Upper lobe of right lung (tissue), 1 donor: Measurements from ENCODE around the gene CHCHD3. TPM values are rescaled to one million over a fixed set of nuclear protein-coding genes. Genes with fewer than 3 reads are reported as not detected.

Experiments used
- ATAC-seq: fragments of 200-7000 bp; cut with Tn5 transposase; one replicate; pipeline ENCODE4 v1.9.1; 2020; ENCODE audit warnings: mild to moderate bottlenecking, moderate library complexity
- DNase-seq: peaks from one replicate; pipeline ENCODE4 v3.0.0-alpha.2; 2020
- H3K27ac ChIP-seq: fragments of 200-600 bp; one replicate; pipeline ENCODE4 v1.8.0; 2022
- H3K27me3 ChIP-seq: fragments of 200-600 bp; one replicate; pipeline ENCODE4 v1.8.0; 2022; ENCODE audit warnings: mild to moderate bottlenecking
- H3K36me3 ChIP-seq: fragments of 200-600 bp; one replicate; pipeline ENCODE4 v1.8.0; 2022
- H3K4me1 ChIP-seq: fragments of 200-600 bp; one replicate; pipeline ENCODE4 v1.8.0; 2022
- H3K4me3 ChIP-seq: fragments of 200-600 bp; one replicate; pipeline ENCODE4 v1.8.0; 2022; ENCODE audit warnings: mild to moderate bottlenecking
- H3K9me3 ChIP-seq: fragments of 200-600 bp; one replicate; pipeline ENCODE4 v1.8.0; 2022
- intact Hi-C: fragments of 100-400 bp; cut with DNase I; formaldehyde crosslinking; loops from one replicate; pipeline ENCODE4 v1.11.0; 2022
- total RNA-seq: library from RNA; stranded (reverse); fragmentation: NEBNext Ultra II Directional; extraction: Animal tissue kit (Norgen Biotek cat#: 25700); gene quantifications from one replicate; pipeline ENCODE4 v1.2.1, GENCODE V29; 2021
- TF ChIP-seq, protein P1 (sequence below): fragments of 200-600 bp; IDR thresholded peaks from one replicate; pipeline ENCODE4 v1.8.0; 2022; ENCODE audit warnings: antibody characterized with exemption
- donor health status: DM: no; HTN: yes; CAD: no; lungs with severe emphysema.

Gene CHCHD3
- total RNA-seq, 1 donor from 2014 or later, result 43.0 TPM

DNA sequence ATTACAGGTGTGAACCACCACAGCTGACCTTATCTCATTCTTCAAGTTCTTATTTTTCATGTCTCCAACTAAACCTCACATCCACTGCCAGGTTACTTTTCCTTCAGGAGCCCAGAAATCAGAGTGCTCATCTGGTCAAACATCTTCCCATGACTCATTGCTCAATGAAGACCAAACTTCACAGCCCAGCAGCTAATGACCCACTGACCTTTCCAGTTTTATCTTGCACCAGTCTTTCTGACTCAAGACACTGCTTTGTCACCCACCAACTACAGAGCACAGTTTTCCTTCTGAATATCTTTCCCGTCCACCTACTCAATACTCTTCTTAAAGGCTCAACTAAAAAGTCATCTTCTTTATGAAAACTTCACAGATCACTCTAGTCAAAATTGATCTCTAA lies 245.1 kb downstream of the CHCHD3 start:
- TF ChIP-seq, protein P1, sequence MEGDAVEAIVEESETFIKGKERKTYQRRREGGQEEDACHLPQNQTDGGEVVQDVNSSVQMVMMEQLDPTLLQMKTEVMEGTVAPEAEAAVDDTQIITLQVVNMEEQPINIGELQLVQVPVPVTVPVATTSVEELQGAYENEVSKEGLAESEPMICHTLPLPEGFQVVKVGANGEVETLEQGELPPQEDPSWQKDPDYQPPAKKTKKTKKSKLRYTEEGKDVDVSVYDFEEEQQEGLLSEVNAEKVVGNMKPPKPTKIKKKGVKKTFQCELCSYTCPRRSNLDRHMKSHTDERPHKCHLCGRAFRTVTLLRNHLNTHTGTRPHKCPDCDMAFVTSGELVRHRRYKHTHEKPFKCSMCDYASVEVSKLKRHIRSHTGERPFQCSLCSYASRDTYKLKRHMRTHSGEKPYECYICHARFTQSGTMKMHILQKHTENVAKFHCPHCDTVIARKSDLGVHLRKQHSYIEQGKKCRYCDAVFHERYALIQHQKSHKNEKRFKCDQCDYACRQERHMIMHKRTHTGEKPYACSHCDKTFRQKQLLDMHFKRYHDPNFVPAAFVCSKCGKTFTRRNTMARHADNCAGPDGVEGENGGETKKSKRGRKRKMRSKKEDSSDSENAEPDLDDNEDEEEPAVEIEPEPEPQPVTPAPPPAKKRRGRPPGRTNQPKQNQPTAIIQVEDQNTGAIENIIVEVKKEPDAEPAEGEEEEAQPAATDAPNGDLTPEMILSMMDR, result no peak

DNA sequence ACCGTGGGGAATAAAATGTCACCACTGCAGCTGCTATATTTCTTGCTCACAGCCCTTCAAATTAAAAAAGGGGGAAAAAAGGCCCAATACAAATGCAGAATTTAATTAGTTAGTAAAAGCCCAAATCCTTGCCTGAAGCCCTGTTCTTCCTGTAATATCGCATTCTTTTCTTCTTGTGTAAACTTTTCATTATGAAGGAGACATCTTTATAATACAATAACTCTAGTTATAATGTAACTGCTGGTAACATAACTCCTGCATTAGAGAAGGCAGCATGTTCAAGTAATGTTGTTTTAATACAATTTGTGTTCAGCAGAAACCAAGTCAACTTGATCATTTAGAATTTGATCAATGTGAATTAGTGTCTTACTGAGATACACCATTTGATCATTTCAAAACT lies 250.9 kb downstream of the CHCHD3 start:
- ATAC-seq (no peak), DNase-seq (no peak)
- H3K36me3 ChIP-seq, result no peaks in the 10 kb centered on the region
- intact Hi-C loops, result no loop called here
- H3K4me1 ChIP-seq, result no peaks in the 10 kb centered on the region
- TF ChIP-seq, protein P1, result no peak
- H3K27me3 ChIP-seq, result no peaks in the 10 kb centered on the region
- no peaks in the 10 kb centered on the region for H3K9me3 ChIP-seq
- no peak overlapping the region for H3K4me3 ChIP-seq
- H3K27ac ChIP-seq, result no peak overlapping the region

More for the DNA sequence above, 245.1 kb downstream of the CHCHD3 start:
- Histone ChIP-seq H3K9me3 (no peaks in the 10 kb centered on the region), H3K27ac (no peak overlapping the region), H3K4me3 (no peak overlapping the region), H3K36me3 (no peaks in the 10 kb centered on the region), H3K4me1 (no peaks in the 10 kb centered on the region), H3K27me3 (no peaks in the 10 kb centered on the region)
- intact Hi-C loops, result no loop called here
- DNase-seq, result no peak
- no peak for ATAC-seq

DNA sequence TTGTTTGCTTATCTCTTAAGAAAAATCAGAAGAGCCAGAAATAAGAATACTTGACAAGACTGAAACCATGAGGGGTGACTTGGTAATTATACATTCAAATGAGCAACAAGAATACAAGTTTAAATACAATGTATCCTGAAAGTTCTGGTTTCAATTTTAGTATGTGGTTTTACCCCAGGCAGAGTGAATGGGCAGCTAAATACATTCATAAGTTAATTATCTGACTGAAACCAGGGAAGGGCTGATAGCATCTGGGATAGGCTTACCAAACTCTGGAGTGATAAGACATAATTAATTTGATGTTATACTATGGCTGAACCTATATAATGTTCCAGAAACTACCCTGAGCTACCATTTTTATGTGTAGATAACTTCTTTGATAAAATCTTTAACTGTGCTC lies 253.4 kb downstream of the CHCHD3 start:
- Histone ChIP-seq H3K4me1 (no peaks in the 10 kb centered on the region), H3K4me3 (no peak overlapping the region), H3K36me3 (no peaks in the 10 kb centered on the region), H3K9me3 (no peaks in the 10 kb centered on the region), H3K27ac (no peak overlapping the region), H3K27me3 (no peaks in the 10 kb centered on the region)
- TF ChIP-seq, protein P1, result no peak
- DNase-seq (no peak), ATAC-seq (no peak)
- intact Hi-C loops, result no loop called here

DNA sequence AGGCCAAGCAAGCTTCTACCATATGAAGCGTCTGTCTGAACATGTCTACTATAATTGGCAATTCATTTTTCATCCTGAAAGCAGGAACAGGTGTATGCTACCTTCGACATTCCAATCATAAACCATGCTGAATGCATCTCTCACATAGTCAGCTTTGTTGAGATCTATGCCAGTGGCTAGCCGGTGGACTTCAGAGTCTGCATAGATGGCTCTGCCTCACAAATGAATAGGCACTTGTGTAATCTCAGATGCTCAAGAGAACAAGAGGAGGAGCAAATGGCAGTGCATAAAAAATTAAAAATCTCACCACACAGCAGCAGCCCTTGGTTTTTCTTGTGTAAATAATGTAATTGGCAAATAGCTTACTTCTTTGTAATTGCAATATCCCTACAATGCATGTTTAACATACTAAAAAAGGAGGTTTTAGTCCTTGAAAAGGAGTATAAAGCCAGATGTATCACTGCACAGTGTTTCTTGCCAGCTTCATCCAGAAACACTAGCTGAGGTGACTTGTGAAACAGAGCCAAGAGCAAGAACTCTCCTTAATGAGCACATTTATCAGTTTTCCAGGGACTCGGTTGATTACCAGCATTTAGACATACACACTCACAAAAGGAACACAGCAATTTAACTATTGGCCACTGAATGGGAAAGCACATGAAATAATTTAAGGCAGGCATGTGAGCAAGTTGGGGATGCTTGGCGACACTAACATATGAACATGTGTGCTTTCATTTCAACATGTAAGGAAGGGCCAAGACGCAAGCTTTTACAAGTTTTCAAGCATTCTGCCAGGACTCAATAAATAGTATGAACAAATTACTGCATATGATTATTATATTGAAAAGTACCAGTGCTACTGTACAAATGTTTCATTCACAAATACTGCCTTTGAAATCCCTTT lies 255.7 kb downstream of the CHCHD3 start:
- H3K4me3 ChIP-seq, result no peak overlapping the region
- no peaks in the 10 kb centered on the region for H3K4me1 ChIP-seq
- no peak for ATAC-seq
- DNase-seq, result no peak
- no peaks in the 10 kb centered on the region for H3K27me3 ChIP-seq
- intact Hi-C loops, result no loop called here
- H3K27ac ChIP-seq, result no peak overlapping the region
- H3K36me3 ChIP-seq, result no peaks in the 10 kb centered on the region
- TF ChIP-seq, protein P1, result no peak
- H3K9me3 ChIP-seq, result no peaks in the 10 kb centered on the region

DNA sequence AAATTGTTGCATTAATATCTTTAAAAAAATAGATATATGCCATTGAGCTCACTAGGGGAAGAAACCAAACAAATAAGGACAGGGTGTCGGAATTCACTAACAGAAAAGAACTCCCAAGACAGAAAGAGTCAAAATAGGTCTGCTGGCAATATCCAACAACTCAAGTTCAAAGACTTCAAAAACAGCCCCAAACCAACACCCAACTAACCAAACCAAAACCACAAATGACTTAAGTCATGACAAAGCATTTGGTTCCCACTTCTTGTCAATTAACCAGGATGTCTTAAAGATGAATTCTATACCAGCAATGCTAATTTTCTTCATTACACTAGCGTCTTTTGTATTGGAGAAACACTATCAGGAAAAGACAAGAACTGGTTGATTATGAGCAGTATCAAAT lies 256.7 kb downstream of the CHCHD3 start:
- Histone ChIP-seq H3K27me3 (no peaks in the 10 kb centered on the region), H3K4me1 (no peaks in the 10 kb centered on the region), H3K4me3 (no peak overlapping the region), H3K9me3 (no peaks in the 10 kb centered on the region), H3K27ac (no peak overlapping the region), H3K36me3 (no peaks in the 10 kb centered on the region)
- no peak for ATAC-seq
- TF ChIP-seq, protein P1, result no peak
- intact Hi-C loops, result no loop called here
- no peak for DNase-seq
